ENCODE data around the gene ZNF366.

DNA sequence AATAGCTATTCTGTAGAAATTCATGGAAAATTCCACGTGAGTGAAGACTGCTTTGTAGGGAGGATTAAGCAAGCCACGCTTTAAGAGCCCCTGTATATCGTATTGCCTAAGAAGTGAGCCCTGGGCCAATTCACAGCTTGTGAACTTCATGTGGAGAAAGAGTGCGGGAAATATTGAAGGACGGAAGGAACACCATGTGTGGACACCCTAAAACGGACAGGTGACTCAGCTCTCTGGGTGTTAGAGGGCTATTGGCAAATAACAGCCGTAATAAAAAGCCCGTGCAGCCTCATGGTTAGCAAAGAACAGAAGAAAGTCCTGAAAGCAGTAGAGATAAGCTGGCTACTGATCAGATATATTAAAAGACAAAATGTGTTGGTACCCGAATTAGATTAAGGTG is 26.4 kb downstream of the ZNF366 start:
- TF ChIP-seq BHLHE40 (IDR thresholded peaks at IDR 0.05; ENCODE audit: borderline replicate concordance) (no peak), SP1 (IDR thresholded peaks at IDR 0.05) (no peak), FOXM1 (IDR thresholded peaks at IDR 0.05; ENCODE audit: borderline replicate concordance) (no peak), TARDBP (IDR thresholded peaks at IDR 0.05) (no peak), ARNT (IDR thresholded peaks at IDR 0.05) (no peak), SUZ12 (IDR thresholded peaks at IDR 0.05) (no peak), FOXA1 (IDR thresholded peaks at IDR 0.05) (no peak), ELF4 (IDR thresholded peaks at IDR 0.05) (no peak)

All from HEK293T (cell line).